ENCODE measurements around the gene CDADC1.
A peak's percentile ranks its signal among the peaks of the same experiment; 100 is the strongest.

CDADC1 gene

DNA sequence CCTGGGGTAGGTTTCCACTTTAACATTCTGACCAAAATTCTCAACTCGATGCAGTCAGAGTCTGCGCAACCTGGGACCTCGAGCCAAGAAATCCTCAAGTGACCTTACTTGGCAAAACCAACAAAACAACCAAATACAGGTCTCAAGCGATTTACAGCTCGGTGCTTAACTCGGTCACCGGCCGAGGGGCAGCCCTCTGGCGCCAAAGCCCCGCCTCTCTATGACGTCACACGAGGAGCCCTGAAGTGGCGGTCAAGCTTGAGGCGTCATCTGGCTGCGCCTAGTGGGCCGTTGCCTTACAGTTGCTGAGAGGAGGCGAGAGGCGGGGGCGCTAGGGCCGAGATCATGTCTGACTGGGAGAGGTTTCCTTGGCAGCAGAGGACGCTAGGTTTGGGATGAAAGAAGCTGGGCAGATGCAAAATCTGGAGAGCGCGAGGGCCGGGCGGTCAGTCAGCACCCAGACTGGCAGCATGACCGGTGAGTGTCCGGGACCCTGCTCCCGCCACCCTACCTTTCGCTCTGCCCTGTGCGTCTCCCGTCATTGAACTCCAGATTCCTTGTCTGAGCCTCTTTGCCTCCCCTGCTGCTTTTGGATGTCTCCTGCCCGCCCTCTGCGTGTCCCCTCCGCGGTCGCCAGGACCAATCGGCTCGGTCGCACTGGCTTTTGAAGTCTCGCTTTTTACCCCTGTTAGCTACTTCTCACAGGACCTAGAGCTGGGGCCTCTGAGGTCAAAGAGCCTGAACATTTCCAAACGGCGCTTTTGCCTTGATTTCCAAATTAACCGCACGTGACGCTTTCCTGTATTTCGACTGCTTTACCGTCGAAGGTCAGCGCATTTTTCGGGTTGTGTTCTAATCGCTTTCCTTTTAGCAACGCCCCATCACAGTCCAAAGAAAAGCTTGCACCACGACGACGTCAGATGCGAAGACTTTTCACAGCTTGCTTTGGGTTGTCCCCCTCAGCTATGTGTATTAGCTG is at the start of gene CDADC1:
Gene CDADC1 (plus strand): TSS at position 283 of the 979 bp plus-strand sequence. CDS start 113 bp downstream, at position 396.
- DNase-seq (ENCODE audit: low read depth): peak; percentile 70
- H3K4me3 ChIP-seq (ENCODE audit: control insufficient read depth, low read depth, low read length): peak within 1 kb of the TSS; percentile 68
- TF ChIP-seq, protein P1, sequence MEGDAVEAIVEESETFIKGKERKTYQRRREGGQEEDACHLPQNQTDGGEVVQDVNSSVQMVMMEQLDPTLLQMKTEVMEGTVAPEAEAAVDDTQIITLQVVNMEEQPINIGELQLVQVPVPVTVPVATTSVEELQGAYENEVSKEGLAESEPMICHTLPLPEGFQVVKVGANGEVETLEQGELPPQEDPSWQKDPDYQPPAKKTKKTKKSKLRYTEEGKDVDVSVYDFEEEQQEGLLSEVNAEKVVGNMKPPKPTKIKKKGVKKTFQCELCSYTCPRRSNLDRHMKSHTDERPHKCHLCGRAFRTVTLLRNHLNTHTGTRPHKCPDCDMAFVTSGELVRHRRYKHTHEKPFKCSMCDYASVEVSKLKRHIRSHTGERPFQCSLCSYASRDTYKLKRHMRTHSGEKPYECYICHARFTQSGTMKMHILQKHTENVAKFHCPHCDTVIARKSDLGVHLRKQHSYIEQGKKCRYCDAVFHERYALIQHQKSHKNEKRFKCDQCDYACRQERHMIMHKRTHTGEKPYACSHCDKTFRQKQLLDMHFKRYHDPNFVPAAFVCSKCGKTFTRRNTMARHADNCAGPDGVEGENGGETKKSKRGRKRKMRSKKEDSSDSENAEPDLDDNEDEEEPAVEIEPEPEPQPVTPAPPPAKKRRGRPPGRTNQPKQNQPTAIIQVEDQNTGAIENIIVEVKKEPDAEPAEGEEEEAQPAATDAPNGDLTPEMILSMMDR (IDR thresholded peaks at IDR 0.05; ENCODE audit: control insufficient read depth, insufficient read depth, low read depth, low read length, missing control alignments): no peak

DNA sequence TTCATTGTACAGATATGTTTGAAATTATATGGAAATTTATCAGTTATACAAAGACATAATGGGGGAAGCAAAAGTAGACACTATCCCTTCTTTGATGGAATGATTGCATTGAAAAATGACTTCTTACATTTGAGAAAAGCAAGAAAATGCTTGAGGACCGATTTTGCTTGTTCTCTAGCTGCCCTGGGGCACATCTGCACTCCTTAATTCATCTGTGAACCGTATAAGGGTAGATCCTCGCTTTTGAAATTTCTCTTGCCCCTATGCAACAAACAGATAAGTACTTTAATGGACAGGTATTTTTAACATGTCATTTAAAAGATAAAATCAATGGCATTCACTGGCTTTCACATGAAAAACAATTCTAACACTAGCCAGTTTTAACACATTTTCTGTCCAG is 41.1 kb upstream of the CDADC1 start:
- TF ChIP-seq, protein P1 (IDR thresholded peaks at IDR 0.05; ENCODE audit: control insufficient read depth, insufficient read depth, low read depth, low read length, missing control alignments): no peak
- H3K4me3 ChIP-seq (ENCODE audit: control insufficient read depth, low read depth, low read length): no peak overlapping the region
- DNase-seq (ENCODE audit: low read depth): no peak

DNA sequence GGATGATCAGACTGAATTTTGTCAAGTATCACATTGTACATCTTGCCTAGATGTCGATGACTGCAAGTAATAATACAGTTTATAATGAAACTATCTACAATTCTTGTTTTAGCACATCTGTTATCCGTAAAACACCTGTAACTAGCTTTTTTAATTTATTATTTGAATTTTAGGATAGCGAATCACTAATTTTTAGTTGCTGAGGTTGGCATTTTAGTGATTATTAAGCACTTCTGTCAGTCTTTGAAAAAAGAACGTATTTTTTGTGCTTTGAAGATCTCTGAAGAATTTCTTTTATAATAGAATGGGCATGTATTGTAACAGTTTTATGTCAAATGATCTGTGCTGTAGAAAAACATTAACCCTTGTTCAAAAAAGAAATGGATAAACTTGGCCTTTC is 39.1 kb upstream of the CDADC1 start:
- TF ChIP-seq, protein P1 (IDR thresholded peaks at IDR 0.05; ENCODE audit: control insufficient read depth, insufficient read depth, low read depth, low read length, missing control alignments): no peak
- H3K4me3 ChIP-seq (ENCODE audit: control insufficient read depth, low read depth, low read length): no peak overlapping the region
- no peak for DNase-seq (ENCODE audit: low read depth)

- TF ChIP-seq, protein P1 (IDR thresholded peaks at IDR 0.05; ENCODE audit: control insufficient read depth, insufficient read depth, low read depth, low read length, missing control alignments): no peak
- H3K4me3 ChIP-seq (ENCODE audit: control insufficient read depth, low read depth, low read length): no peak overlapping the region
- no peak for DNase-seq (ENCODE audit: low read depth)
These were observed 37.6 kb upstream of the CDADC1 start for GRCh38 chr13:49210114-49210513.

GRCh38 chr13:49210669-49211068 is 37.1 kb upstream of the CDADC1 start:
- DNase-seq (ENCODE audit: low read depth): no peak
- TF ChIP-seq, protein P1 (IDR thresholded peaks at IDR 0.05; ENCODE audit: control insufficient read depth, insufficient read depth, low read depth, low read length, missing control alignments): no peak
- H3K4me3 ChIP-seq (ENCODE audit: control insufficient read depth, low read depth, low read length): no peak overlapping the region

GRCh38 chr13:49213539-49213938 is 34.2 kb upstream of the CDADC1 start:
- no peak for DNase-seq (ENCODE audit: low read depth)
- H3K4me3 ChIP-seq (ENCODE audit: control insufficient read depth, low read depth, low read length): no peak overlapping the region
- TF ChIP-seq, protein P1 (IDR thresholded peaks at IDR 0.05; ENCODE audit: control insufficient read depth, insufficient read depth, low read depth, low read length, missing control alignments): no peak

All from AG09309 (cell line).